ENCODE data around the gene UQCC5. TPM values are rescaled to one million over a fixed set of nuclear protein-coding genes. Genes with fewer than 3 reads are reported as not detected.
"Not testable (repeated sequence)": the region's sequence is repeated elsewhere in the genome, so short reads cannot be mapped to it uniquely, and the experiment has no call there.

The UQCC5 gene
- total RNA-seq, 2 donors from 2014 or later: 13.8 to 22.8 TPM

DNA sequence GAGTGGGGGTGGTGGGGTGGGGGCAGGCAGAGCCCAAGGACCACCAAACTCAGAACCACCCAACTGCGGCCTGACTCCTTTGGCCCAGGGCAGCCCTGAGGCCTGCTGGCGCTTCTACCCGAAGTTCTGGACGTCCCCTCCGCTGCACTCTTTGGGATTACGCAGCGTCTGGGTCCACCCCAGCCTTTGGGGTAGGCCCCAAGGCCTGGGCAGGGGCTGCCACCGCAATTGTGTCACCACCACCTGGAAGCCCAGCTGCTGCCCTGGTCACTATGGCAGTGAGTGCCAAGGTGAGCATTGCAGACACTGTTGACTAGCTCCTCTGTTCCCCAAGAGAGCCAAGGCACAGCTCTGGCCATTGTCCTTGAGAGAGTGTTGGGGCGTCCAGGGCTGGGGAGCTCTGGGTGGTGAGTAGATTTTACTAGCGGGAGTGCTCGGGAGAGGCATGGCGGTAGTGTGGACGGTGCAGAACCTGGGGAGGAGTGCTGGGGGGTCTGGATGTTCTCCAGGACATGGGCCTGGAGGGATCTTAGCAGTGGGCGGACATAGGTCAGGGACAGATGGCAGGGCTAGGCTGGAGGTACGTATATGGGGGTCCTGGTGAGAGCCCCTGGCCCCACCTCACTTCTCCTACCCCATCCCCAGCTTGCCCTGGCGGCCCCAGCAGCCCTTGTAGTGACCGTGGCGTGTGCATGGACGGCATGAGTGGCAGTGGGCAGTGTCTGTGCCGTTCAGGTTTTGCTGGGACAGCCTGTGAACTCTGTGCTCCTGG is 15.5 kb upstream of the UQCC5 start:
- intact Hi-C loops (cut with DNase I): no loop called here
- peak; percentile 71 for DNase-seq (ENCODE audit: low spot score)

DNA sequence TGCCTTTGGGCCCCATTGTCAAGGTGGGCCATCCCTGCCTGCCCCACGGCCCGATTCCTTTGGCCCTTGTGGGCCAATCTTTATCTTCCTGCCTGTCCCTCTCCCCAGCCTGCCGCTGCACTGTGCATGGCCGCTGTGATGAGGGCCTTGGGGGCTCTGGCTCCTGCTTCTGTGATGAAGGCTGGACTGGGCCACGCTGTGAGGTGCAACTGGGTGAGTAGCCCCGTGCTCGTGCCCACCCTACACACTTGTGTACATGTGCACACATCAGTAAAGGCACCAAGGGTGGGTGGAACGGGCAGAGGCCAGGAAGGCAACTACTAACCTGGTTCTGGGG is 14.9 kb upstream of the UQCC5 start:
- intact Hi-C loops (cut with DNase I): no loop called here
- DNase-seq (ENCODE audit: low spot score): no peak

- intact Hi-C loops (cut with DNase I): no loop called here
- peak; percentile 79 for DNase-seq (ENCODE audit: low spot score)
Measured at GRCh38 chr3:52521881-52522650, 14.3 kb upstream of the UQCC5 start.

DNA sequence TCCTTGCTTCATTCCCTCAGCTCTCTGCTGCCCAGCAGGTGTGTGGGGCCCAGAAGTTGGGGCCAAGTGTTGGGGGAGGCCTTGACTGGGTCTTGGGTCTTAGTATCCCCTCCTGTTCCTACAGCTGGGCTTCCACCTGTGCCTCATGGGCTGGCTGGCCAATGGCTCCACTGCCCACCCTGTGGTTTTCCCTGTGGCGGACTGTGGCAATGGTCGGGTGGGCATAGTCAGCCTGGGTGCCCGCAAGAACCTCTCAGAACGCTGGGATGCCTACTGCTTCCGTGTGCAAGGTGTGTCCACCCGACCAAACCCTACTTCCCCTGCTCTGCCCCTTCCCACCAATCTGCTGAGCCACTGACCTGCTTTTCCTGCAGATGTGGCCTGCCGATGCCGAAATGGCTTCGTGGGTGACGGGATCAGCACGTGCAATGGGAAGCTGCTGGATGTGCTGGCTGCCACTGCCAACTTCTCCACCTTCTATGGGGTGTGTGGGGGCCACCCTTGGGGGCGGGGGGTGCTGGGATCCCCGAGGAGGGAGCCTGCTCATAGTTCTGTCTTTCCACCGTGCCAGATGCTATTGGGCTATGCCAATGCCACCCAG is 13.7 kb upstream of the UQCC5 start:
- intact Hi-C loops (cut with DNase I): no loop called here
- DNase-seq (ENCODE audit: low spot score): peak; percentile 75

- DNase-seq (ENCODE audit: low spot score): peak; percentile 79
- intact Hi-C loops (cut with DNase I): no loop called here
Measured at GRCh38 chr3:52523386-52524257, 12.8 kb upstream of the UQCC5 start.

DNA sequence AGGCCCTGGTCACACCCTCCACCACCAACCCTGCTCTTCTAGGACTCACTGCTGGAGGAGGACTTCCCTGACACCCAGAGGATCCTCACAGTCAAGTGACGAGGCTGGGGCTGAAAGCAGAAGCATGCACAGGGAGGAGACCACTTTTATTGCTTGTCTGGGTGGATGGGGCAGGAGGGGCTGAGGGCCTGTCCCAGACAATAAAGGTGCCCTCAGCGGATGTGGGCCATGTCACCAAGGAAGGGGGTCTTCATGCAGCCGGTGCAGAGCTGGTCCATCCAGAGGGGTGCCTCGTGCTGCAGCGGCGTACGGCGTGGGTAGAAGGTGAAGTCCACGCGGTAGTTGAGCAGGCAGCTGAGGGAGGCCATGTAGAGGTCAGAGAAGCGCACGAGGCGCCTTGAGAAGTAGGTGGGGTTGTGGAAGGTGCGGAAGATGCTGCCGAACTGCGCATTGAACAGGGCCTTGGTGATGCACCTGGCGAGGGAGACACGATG is 12.1 kb upstream of the UQCC5 start:
- intact Hi-C loops (cut with DNase I): no loop called here

GRCh38 chr3:52524752-52525679 is 11.4 kb upstream of the UQCC5 start:
- DNase-seq (ENCODE audit: low spot score): peak; percentile 82

More for the DNA sequence above, 12.1 kb upstream of the UQCC5 start:
- no peak for DNase-seq (ENCODE audit: low spot score)

GRCh38 chr3:52525680-52526561 is 10.5 kb upstream of the UQCC5 start:
- intact Hi-C loops (cut with DNase I): no loop called here

More at GRCh38 chr3:52524752-52525679, 11.4 kb upstream of the UQCC5 start:
- intact Hi-C loops (cut with DNase I): no loop called here

GRCh38 chr3:52526671-52527038 is 9.8 kb upstream of the UQCC5 start:
- intact Hi-C loops (cut with DNase I): not testable (repeated sequence)
- DNase-seq (ENCODE audit: low spot score): peak; percentile 76

More at GRCh38 chr3:52525680-52526561, 10.5 kb upstream of the UQCC5 start:
- peak; percentile 72 for DNase-seq (ENCODE audit: low spot score)

- peak; percentile 81 for DNase-seq (ENCODE audit: low spot score)
- intact Hi-C loops (cut with DNase I): no loop called here
Measured at GRCh38 chr3:52527039-52527731, 9.2 kb upstream of the UQCC5 start.

GRCh38 chr3:52527732-52528585 is 8.4 kb upstream of the UQCC5 start:
- peak; percentile 76 for DNase-seq (ENCODE audit: low spot score)
- intact Hi-C loops (cut with DNase I): no loop called here

GRCh38 chr3:52528586-52529375 is 7.6 kb upstream of the UQCC5 start:
- intact Hi-C loops (cut with DNase I): no loop called here
- peak; percentile 83 for DNase-seq (ENCODE audit: low spot score)

GRCh38 chr3:52529376-52530333 is 6.8 kb upstream of the UQCC5 start:
- peak; percentile 82 for DNase-seq (ENCODE audit: low spot score)
- intact Hi-C loops (cut with DNase I): no loop called here
